Activated CD4-positive, alpha-beta T cell treated with anti-CD3 and anti-CD28 coated beads, Interleukin-2, amount 50 U/mL, for 4 hours (primary cell): ENCODE data around the gene GLUD1.
"Not testable (repeated sequence)": the region's sequence is repeated elsewhere in the genome, so short reads cannot be mapped to it uniquely, and the experiment has no call there.

Experiments
- DNase-seq, 2 experiments: peaks; one replicate each; pipeline ENCODE4 v3.0.0-alpha.2; 2020

Gene GLUD1

DNA sequence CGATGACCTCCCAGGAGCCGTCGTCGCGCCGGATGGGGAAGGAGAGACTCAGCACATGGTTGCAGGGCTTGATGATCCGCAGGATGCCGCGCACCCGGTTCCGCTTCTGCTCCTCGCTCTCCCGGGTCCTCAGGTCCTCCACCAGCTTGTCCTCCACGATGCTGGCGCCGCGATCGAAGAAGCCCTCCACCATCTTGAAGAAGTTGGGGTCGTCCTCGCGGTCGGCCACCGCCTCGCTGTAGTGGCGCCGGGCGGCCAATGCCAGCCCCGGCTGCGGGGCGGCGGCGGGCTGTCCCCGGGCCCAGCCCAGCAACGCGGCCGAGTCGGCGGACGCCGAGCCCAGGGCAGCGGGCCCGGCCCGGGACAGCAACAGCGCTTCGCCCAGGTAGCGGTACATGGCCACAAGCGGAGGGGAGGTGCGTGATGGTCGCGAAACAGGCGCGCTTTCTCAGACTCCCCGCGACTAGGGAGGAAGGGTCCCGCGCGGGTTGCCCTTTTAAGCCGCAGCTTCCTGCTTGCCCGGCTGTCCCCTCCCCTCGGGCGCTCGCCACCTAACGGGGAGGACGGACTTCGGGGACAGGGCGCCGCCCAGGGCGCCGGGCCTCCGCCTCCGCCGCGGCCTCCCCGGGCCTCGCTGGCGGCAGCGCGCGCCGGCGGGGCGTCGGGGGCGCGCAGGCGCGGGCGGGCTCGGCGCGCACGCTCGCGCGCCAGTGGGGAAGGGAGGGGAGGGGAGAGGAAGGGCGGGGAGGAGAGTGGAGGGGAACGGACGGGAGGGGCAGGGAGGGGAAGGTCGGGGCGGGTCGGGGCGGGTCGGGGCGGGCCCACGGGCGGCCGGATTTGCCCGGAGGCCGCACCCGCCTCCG lies at the start of gene GLUD1, which contains the start of gene SHLD2:
Gene GLUD1, minus strand, starts transcription at position 471 of the 863 bp plus-strand sequence. Its CDS starts 74 bp downstream, at position 397.
Gene SHLD2, plus strand, starts transcription at position 834 of the 863 bp plus-strand sequence. CDS start 56,149 bp downstream, outside the sequence.
- DNase-seq = peak; percentile 78 to 82

DNA sequence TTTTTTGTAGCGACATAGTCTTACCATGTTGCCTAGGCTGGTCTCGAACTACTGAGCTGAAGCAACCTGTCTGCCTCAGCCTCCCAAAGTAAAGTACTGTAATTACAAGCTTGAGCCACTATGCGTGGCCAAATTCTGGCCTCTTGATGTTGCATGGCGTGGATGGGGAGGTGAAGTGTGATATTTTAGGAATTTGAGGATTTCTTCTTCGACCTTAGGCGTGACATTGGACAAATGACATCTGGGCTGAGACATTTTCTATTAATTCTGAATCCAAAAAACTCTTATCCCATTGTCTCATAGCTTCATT lies 48.4 kb upstream of the GLUD1 start:
- not testable (repeated sequence) for DNase-seq

DNA sequence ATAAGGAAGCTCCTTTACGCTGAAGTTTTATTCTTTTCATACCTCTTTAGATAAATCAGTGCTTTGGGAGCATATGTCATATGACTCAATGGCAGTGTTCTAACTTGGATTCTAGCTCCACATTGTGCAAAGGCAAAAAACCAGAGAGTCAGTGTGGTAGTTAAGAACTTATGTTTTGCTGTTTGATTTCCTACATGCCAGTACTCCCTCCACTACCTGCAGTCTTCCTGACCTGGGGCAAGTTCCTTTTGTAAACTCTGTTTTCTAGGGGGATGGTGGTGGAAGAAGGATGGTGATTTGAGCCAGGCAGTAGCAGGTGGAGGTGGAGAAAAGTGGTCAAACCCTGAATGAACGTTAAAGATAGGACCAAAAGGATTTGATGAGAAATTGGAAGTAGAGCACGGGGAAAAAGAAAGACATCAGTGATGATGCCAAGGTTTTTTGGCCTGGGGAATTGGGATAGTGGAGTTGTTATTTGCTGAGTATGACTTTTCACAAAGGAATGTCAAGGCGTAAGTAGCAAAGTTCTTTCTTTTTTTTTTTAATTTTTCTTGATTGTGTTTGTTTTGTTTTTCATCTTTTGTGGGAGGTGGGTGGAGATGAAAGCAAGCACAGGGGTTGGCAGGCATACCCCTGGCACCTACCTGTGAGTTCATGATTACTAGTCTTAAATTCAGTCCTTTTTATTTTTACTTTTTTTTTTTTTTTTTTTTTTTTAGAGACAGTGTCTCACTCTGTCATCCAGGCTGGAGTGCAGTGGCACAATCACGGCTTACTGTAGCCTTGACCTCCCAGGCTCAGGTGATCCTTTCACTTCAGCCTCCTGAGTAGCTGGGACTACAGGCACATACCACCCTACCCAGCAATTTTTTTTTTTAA lies 47.8 kb upstream of the GLUD1 start:
- DNase-seq = not testable (repeated sequence)

DNA sequence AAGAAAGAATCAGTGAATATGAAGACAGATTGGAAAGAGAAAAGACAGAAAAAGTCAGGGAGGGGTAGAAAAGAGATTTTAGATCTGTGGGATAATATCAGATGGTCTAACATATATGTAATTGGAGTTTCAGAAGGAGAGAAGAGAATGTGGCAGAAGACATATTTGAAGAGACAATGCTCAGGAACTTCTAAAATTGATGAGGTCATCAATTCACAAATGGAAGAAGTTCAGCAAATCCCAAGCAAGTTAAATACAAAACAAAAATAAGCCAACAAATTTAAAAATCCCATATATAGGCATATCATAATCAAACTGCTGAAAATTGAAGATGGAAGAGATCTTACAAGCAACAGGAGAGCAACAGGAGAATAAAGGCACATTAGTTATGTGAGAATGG lies 42.8 kb upstream of the GLUD1 start:
- not testable (repeated sequence) for DNase-seq

DNA sequence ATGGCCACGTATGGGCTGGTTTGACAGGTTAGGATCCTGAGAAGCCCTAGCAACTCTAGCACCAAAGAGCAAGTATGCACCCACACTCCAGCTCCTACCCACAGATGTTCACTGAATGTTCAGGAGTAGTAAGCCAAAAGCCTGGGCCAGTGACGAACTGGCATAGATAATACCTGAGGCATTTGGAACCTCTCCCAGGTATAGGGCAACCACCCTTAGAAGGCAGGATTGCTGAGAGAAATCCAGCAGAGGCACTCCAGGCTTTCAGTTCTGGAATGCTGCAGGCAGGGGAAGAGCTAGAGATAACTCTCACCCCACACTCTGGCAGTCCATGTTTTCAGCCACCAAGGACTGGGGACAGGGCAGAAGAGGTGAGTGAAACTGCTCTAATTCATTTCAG lies 39.8 kb upstream of the GLUD1 start:
- not testable (repeated sequence) for DNase-seq

DNA sequence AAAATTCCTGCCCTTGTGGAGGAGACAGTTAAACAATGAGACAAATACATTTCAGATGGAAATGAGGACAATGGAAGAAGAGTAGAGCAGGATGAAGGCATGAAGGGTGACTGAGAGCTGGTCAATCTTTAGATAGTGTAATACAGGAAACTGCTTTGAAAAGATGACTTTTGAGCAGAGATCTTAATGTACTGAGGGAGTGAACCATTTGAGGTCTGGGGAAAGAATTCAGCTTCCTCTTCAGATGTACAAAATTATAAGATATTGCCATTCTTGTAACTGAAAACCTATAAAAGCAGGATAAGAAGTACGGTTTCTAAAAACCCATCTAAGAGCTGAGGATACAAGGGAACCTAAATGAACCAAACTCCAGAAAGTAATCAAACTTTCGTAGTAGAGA lies 39.3 kb upstream of the GLUD1 start:
- not testable (repeated sequence) for DNase-seq

DNA sequence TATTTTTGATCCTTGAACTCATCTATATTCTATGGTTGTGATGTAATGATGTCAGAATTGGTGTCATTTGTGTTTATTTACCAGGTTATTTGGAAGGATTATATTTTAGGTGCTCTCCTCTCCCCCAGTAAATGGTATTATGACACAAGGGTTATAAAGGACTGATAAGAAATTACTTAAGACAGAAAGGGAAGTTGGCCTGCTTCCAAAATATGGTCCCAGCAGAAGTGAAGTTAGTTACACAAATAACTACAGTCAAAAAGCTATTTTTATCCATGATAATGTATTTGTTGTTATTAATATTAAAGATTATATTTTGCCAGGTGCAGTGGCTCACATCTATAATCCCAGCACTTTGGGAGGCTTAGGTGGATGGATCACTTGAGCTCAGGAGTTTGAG lies 37.5 kb upstream of the GLUD1 start:
- DNase-seq = not testable (repeated sequence)

DNA sequence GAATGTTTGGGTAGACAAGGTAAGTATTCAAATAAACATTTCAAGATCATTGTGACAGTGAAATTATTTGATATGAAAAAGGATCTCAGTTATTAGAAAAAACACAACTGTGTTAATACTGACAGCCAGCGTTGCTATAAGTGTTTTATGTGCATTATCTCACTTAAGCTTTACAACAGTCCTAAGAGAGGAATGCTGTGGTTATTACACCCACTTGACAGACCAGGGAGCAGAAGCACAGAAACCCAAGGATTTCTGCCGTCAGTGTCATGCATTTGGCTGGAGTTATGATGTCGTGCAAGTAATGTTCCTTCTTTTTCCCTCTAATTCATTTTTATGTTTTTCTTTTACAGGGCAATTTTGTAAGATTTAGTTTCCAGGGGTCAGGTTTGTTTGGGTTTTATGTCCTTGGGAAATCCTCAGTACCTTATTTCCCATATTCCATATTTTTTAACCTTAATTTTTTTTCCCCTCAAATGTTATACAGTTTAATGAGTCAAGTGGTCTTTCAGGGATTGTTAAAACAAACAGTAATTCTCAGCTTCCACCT lies 33.0 kb upstream of the GLUD1 start:
- not testable (repeated sequence) for DNase-seq

DNA sequence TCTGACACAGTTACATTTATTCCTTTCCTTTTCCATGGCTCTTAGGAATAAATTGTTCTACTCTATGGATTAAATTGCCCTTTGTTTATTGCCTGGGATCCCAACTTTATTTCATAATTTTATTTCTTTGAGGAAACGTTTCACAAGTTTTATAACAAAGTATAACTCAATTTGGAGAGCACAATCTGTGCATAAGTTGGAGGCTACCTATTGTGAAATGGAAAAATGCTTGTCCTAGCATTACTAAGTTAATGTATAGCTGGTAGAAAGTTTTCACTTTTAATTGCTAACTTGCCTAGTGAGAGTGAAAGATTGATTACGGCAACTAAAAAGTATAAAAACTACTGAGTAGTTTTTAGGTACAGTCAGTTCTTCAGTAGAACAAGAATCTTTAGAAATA lies 32.4 kb upstream of the GLUD1 start:
- not testable (repeated sequence) for DNase-seq

DNA sequence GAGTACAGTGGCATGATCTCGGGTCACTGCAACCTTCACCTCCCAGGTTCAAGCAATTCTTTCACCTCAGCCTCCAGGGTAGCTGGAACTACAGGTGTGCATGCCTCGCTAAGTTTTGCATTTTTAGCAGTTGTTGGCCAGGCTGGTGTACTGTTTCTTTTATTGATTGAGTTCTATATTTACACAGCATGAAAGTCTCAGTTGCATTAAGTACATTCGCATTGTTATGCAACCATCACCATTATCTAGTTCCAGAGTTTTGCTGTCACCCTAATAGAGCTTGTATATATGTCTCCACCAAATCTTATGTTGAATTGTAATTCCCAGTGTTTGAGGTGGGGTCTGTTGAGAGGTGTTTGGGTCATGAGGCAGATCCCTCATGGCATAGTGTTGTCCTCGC lies 28.7 kb upstream of the GLUD1 start:
- not testable (repeated sequence) for DNase-seq

DNA sequence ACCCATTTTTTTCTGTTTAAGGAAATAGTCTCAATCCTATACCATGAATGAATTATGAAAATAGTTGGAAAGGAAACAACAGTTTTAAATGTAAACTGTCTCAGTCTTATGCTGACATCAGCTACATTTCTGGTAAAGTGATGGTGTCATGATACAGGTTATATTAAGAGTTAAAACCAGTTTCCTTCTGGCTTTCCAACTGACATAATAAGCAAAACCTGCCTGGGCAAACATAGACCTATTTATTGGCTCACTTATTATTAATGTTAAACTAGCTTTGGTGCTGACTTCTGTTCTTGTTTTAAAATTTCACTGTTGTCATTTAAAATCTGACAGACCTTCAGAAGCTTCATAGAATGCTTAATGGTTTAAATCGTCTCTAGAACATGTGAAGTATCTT lies 24.4 kb upstream of the GLUD1 start:
- DNase-seq = not testable (repeated sequence)

DNA sequence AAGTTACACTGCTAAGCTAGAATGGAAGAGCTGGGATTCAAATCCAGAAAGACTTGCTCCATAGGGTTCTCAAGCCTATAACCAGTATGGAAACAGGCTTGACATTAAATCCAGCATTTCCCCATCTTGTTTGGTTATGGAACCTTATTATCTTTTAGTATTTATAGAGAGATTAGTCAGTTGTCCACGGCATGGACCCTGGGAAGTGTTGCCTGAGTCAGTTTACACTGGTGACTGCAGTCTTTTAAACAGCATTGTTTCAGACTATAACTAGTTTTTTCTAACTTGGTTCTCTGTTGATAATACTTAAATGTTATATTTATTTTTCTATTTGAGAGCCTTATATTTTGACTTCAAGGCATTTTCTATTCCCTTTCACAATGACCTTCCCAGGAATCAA lies 23.5 kb upstream of the GLUD1 start:
- DNase-seq = not testable (repeated sequence)

DNA sequence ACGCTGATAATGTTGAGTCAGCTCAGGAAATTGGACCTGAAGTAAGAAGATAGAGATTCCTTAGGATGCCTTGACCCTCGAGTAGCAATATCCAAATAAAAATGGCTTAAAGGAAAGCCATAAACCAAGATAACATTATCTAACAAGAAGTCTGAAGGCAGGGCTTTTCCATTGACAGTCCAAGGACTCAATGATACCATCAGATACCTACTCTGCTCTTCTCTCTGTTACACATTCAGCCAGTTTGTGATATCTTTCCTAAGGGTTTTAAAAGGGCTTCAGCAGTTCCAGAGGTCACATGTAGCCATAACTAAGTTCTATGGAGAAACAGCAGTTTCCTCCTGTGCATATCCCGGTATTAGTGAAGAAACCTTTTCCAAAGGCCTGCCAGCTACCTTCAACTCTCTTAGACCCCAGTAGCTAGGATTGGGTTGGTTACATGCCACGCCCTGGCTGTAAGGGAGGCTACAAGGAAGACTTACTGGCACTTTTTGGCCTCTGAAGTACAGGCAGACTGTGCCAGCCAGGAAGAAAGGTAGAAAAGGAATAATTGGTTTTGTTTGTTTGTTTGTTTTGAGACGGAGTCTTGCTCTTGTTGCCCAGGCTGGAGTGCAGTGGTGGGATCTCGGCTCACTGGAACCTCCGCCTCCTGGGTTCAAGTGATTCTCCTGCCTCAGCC lies 10.9 kb upstream of the GLUD1 start:
- no peak for DNase-seq

DNA sequence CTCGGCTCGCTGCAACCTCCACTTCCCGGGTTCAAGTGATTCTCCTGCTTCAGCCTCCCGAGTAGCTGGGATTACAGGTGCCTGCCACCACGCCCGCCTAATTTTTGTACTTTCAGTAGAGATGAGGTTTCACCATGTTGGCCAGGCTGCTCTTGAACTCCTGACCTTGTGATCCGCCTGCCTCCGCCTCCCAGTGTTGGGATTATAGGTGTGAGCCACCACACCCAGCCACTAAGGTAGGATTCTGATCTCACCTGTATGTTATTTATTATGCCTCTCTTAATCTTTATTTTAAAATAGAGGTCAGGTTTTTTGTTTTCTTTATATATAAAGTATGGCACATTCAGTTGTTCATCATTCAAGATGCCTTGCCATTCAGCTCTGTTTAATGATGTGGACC lies 10.1 kb upstream of the GLUD1 start:
- DNase-seq = not testable (repeated sequence)

DNA sequence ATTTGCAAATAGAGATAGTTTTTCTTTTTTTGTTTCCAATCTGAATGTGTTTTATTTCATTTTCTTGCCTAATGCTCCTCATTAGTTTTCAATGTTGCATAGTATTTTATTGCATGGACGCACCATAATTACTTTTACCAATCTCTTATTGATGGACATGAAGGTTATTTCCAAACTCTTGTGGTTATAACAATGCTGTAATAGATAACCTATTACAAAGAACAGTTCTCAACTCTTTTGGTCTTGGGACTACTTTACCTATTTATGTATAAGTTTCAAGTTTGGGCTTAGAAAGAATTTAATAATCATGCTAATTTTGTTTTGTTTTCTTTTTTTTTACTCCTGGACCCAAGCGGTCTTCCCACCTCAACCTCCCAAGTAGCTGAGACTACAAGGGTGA lies 7.4 kb upstream of the GLUD1 start:
- no peak for DNase-seq

DNA sequence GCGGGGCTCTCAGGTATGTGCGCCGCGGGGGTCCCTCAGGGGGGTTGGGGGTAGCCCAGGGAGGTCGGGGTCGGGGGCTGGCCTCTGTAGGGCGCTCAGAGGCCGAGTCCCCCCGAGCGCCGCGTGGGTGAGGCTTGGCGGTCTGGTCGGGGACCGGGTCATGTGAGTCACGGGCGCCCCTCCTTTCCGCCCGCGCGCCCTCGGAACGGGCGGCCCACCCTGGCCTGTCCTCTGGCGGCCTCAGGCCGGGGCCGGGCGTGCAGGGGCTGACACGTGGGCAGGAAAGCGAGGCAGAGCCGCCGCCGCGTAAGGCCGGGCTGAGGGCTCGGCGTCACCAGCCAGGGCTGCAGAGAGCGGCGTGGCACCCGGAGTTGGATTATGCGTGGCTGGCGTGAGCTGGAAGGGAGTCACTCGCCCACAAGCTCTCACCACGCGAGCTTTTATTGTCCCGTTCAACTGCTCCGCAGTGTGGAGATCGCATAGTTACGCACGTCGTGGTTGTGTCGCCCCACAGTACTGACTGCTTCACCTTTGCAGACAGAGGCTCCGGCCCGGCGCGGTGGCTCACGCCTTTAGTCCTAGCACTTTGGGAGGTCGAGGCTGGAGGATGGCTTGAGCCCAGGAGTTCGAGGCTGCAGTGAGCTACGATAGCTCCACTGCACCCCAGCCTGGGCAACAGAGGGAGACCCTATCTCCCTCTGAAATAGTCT lies 748 bp upstream of the GLUD1 start:
- peak; percentile 63 to 74 for DNase-seq

DNA sequence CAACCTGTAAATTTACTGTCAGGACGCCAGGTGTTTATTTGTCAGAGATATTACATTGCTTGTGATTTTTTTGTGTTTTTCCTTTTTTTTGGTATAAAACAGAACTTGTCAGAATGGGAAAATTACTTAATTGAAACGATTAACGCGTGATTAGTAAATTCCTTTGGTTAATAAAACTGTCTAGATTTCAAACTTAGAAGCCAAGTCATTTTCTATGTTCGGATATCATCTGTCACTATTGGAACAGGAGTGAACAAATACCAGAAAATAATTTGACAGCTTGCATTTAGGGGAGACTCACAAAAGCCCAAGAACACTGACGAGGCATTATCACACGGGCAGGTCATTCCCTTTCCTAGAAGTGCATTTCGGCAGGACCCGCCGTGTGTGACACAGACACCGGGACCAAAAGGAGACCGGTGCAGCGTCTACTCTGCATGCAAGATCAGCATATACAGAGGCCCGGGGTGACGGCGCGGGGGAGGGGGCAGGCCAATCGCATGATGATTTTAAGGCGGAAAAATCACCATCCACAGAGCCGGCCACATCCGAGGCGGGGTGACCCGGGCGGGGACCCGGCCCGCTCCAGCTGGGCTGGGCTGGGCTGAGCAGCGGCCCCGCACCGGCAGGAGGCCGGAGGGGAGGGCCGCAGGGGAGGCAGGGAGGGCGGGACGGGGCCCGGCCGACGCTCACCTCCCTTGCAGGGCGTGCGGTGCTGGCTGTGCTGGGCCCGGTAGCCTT lies 841 bp downstream of the GLUD1 start:
- peak; percentile 52 to 55 for DNase-seq

DNA sequence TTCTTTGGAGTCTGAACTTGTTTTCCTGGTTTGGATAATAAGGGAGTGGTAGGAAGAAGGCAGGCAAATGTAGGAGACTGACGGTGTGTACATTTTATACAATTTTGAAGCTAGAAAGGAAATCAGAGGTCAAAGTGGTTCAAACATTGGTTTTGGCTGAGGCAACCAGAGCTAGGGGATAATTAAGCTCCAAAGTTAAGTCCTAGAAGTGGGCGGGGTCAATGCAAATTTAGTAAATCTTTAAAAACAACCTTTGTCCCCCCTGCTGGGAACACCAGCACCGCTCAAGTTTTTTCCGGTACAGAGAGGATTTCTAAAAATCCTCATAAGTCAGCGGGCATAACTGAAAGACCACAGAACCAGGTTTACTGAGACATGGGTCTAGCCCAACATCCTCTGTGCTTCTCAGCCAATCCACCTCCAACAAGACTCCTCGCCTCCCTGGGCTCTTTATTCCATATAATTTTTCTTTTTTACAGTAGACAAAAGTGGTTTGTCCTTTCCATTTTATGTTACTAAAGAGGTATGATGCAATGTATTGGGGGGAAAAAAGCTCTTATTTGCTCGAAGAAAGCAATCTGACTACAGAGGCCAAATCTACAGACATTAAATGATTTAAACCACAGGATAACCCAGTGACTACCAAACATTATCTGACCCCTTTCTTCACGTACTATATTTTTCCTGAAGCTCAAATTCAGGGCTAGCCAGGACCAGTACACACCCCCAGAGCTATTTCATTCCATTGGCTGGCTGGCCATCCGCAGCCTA lies 1.6 kb downstream of the GLUD1 start:
- no peak for DNase-seq

DNA sequence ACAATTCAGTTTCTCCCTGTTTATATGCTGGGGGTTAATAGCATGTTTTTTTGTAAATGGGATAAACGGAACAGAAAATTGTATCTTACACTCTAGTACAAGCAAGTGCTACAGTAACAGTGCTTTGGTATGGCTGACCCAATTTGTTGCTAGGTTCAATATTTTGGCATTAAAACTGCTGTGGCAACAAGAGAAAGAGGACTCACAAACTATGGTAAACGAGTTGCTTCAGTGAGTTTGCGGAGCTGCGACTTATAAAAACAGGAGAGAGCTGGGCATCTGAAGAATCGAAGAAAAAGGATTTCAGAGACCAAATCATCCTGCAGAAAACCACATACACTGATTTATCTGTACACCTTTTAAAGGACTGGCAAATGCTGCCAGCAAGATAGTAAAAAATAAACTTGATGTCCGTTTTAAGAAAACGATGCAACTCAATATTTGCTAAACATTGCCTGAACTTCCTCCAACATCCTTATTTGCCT lies 2.2 kb downstream of the GLUD1 start:
- DNase-seq = no peak

DNA sequence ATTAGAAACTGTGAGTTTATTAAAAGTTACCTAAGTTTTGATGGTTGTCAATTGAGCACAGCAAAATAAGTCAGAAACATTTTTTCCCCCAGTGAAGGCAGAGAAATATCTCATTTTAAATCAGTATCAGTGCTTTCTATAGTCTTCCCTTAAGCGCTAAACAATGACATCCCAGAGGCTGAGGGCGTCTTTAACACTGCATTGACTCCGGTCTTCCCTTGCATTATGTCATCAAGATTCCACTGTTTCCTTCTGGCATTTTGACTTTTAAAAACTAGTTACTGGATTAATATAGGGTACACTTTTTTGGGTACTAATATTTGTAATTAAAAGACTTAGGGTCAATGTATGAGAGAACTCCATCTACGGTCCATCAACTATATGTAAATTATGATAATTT lies 3.9 kb downstream of the GLUD1 start:
- no peak for DNase-seq
